Activated effector memory CD4-positive, alpha-beta T cell treated with anti-CD3 and anti-CD28 coated beads, Interleukin-2, amount 50 U/mL, for 16 hours (primary cell): ENCODE data around the gene CDC42BPG.
A peak's percentile ranks its signal among the peaks of the same experiment; 100 is the strongest.

Source experiments
- DNase-seq: peaks from one replicate; pipeline ENCODE4 v3.0.0-alpha.2; 2020

CDC42BPG gene

GRCh38 chr11:64844330-64845128, at the start of gene CDC42BPG:
Gene CDC42BPG (minus strand): TSS chr11:64844653. CDS start chr11:64844569, 84 bp downstream.
- peak; percentile 87 for DNase-seq

- no peak for DNase-seq
Observed at GRCh38 chr11:64893194-64894069, 49.0 kb upstream of the CDC42BPG start.

- DNase-seq = no peak
Observed at GRCh38 chr11:64892838-64893193, 48.4 kb upstream of the CDC42BPG start.

GRCh38 chr11:64892411-64892831, 48.0 kb upstream of the CDC42BPG start:
- no peak for DNase-seq

- DNase-seq = no peak
Observed at GRCh38 chr11:64891880-64892279, 47.4 kb upstream of the CDC42BPG start.

GRCh38 chr11:64891215-64891848, 46.9 kb upstream of the CDC42BPG start:
- no peak for DNase-seq

- no peak for DNase-seq
Observed at GRCh38 chr11:64890522-64890939, 46.1 kb upstream of the CDC42BPG start.

GRCh38 chr11:64888729-64889511, 44.5 kb upstream of the CDC42BPG start:
- DNase-seq = no peak

- no peak for DNase-seq
Observed at GRCh38 chr11:64888406-64888728, 43.9 kb upstream of the CDC42BPG start.

GRCh38 chr11:64887757-64888405, 43.4 kb upstream of the CDC42BPG start:
- DNase-seq = peak; percentile 94

- DNase-seq = no peak
Observed at GRCh38 chr11:64887234-64887756, 42.8 kb upstream of the CDC42BPG start.

- DNase-seq = no peak
Observed at GRCh38 chr11:64885367-64886286, 41.2 kb upstream of the CDC42BPG start.

- no peak for DNase-seq
Observed at GRCh38 chr11:64884019-64884418, 39.6 kb upstream of the CDC42BPG start.

GRCh38 chr11:64883575-64883974, 39.1 kb upstream of the CDC42BPG start:
- no peak for DNase-seq

- DNase-seq = no peak
Observed at GRCh38 chr11:64882243-64882642, 37.8 kb upstream of the CDC42BPG start.

- no peak for DNase-seq
Observed at GRCh38 chr11:64881476-64881875, 37.0 kb upstream of the CDC42BPG start.

GRCh38 chr11:64880240-64881001, 36.0 kb upstream of the CDC42BPG start:
- no peak for DNase-seq

GRCh38 chr11:64879244-64879900, 34.9 kb upstream of the CDC42BPG start:
- DNase-seq = no peak

- DNase-seq = peak; percentile 100
Observed at GRCh38 chr11:64878494-64879243, 34.2 kb upstream of the CDC42BPG start, which contains the start of gene EHD1. Gene EHD1 (minus strand): TSS chr11:64878621. CDS start chr11:64878464, 157 bp downstream.
